RWPE1 (cell line): ENCODE measurements around the gene SIK3.

Experiments
- CTCF ChIA-PET: fragments of 350-600 bp; sonication (Branson Sonifier 250); formaldehyde crosslinking; extraction: SDS; loops from one replicate; lab custom pipeline; 2021; lab: Yijun Ruan, JAX
- POLR2A ChIA-PET: fragments of 400-600 bp; formaldehyde crosslinking; extraction: SDS; loops from one replicate; lab custom pipeline; 2020; ENCODE audit warnings: antibody characterized with exemption; ENCODE audit not compliant: low non-redundant PET; lab: Yijun Ruan, JAX
- DNase-seq: peaks from one replicate; pipeline ENCODE4 v3.0.0; 2012; ENCODE audit warnings: low spot score
- H3K27ac ChIP-seq: fragments of 450-650 bp; 2 replicates; pipeline ENCODE4 v1.5.1; 2017
- CTCF ChIP-seq: fragments of 450-650 bp; conservative IDR thresholded peaks from 2 replicates; pipeline ENCODE4 v1.5.1; 2017; ENCODE audit warnings: low read depth, mild to moderate bottlenecking

SIK3 gene

GRCh38 chr11:116951762-116952161 lies 146.5 kb downstream of the SIK3 start:
- no peak for TF ChIP-seq CTCF
- H3K27ac ChIP-seq = no peak overlapping the region
- POLR2A ChIA-PET = no interaction called here
- no peak for DNase-seq
- CTCF ChIA-PET = no interaction called here

- DNase-seq = no peak
- H3K27ac ChIP-seq = no peak overlapping the region
- ChIA-PET POLR2A (no interaction called here), CTCF (no interaction called here)
- TF ChIP-seq CTCF = no peak
Observed at GRCh38 chr11:116950210-116950609, 148.0 kb downstream of the SIK3 start.

- peak; percentile 17 for DNase-seq
- no peak for TF ChIP-seq CTCF
- H3K27ac ChIP-seq = no peak overlapping the region
- ChIA-PET POLR2A (no interaction called here), CTCF (no interaction called here)
Observed at GRCh38 chr11:116948391-116948790, 149.8 kb downstream of the SIK3 start.

- CTCF ChIA-PET = interaction anchor here (0.6 to 0.7 kb wide), 3 partner anchors 159 to 177 kb away, joined by 3 read pairs; no protein-coding TSS in a partner anchor
- POLR2A ChIA-PET = no interaction called here
- no peak overlapping the region for H3K27ac ChIP-seq
- DNase-seq = no peak
- no peak for TF ChIP-seq CTCF
Observed at GRCh38 chr11:116946414-116946813, 151.8 kb downstream of the SIK3 start.

GRCh38 chr11:116939499-116939898 lies 158.7 kb downstream of the SIK3 start:
- CTCF ChIA-PET = no interaction called here
- POLR2A ChIA-PET = no interaction called here
- TF ChIP-seq CTCF = no peak

GRCh38 chr11:116938471-116939070 lies 159.7 kb downstream of the SIK3 start:
- ChIA-PET POLR2A (no interaction called here), CTCF (no interaction called here)
- TF ChIP-seq CTCF = no peak
- DNase-seq = no peak
- H3K27ac ChIP-seq = no peak overlapping the region

More at GRCh38 chr11:116939499-116939898, 158.7 kb downstream of the SIK3 start:
- no peak for DNase-seq
- no peak overlapping the region for H3K27ac ChIP-seq
